Lower leg skin (tissue), 4 donors: Measurements from ENCODE around the gene CPNE8. TPM values are rescaled to one million over a fixed set of nuclear protein-coding genes. Genes with fewer than 3 reads are reported as not detected.

Source experiments
- DNase-seq, 2 donors: peaks; one replicate each; pipeline ENCODE4 v3.0.0-alpha.2; 2019; ENCODE audit warnings: low spot score in 2 of 2
- H3K4me3 ChIP-seq: fragments of 200-600 bp; sonication (generic); 2 replicates; pipeline ENCODE4 v1.5.1; 2017; ENCODE audit warnings: mild to moderate bottlenecking, low read depth; ENCODE audit not compliant: poor library complexity, severe bottlenecking
- CTCF ChIP-seq, 3 donors: fragments of 450-650 bp; IDR thresholded peaks; one replicate each; pipeline ENCODE4 v1.5.1; 2016; ENCODE audit warnings: antibody characterized with exemption in 3 of 3, mild to moderate bottlenecking in 3 of 3, moderate library complexity in 2 of 3
- POLR2A ChIP-seq, 2 donors: fragments of 450-650 bp; IDR thresholded peaks; one replicate each; pipeline ENCODE4 v1.6.1; 2016 to 2017; ENCODE audit warnings: antibody characterized with exemption in 2 of 2, mild to moderate bottlenecking in 1 of 2, moderate library complexity in 1 of 2
- WGBS, 2 donors: methylation state at CpG; one replicate each; pipeline ENCODE4 v1.1.5; 2018; 5-methylcytosine and 5-hydroxymethylcytosine counted together
- intact Hi-C: fragments of 100-400 bp; cut with DNase I; formaldehyde crosslinking; loops from one replicate; pipeline ENCODE4 v1.15.0; 2023; ENCODE audit warnings: low total_unique reads
- total RNA-seq, 4 donors: library from RNA; depleted of rRNA; stranded (reverse); fragments of >200 nt; gene quantifications; one replicate each; pipeline ENCODE4 v1.1.0, GENCODE V29; 2016

Gene CPNE8
- total RNA-seq, 4 donors from 2014 or later = 8.0 to 20.2 (median 9.1) TPM

- 75 to 90% methylated on average over 1 of the region's 1 CpG for WGBS, 2 donors
Measured at GRCh38 chr12:38771871-38772270, 133.5 kb downstream of the CPNE8 start.

DNA sequence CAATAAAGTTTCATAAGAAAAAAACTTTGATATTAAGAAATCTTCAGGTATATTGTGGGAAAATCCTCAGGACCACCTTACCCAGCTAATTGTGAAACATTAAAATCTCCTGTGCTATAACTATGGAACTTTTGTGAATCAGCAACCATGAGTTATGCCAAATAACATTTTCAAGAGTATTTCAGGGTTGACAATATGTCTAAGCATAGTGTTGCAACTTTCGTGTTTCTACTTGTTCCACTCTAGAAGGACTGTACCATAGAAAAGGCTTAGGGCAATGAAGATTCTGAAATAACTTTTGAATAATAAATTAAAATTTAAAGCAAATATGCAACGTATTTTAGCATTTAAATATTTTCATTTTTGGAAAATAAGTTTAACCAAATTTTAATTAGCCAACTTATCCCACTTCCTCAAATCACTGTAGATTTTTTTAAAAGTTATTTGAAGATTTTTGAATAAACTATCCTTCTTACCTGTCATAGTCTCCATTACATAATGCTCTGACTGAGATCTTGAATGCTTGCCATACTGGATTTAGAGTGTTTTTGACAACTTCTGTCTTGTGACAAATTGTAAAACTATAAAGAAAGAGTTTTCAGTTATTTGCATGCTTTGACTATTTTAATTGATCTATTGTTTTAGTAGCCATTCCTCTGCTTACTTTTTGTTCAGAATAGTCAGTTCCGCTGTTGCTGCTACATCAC is 143.6 kb downstream of the CPNE8 start:
- H3K4me3 ChIP-seq = no peak overlapping the region
- intact Hi-C loops = no loop called here
- TF ChIP-seq POLR2A (IDR thresholded peaks at IDR 0.05) (no peak), CTCF (IDR thresholded peaks at IDR 0.05) (no peak)
- 66 to 69% methylated on average over 3 of the region's 3 CpGs for WGBS, 2 donors
- no peak for DNase-seq

More at GRCh38 chr12:38771871-38772270, 133.5 kb downstream of the CPNE8 start:
- no peak for TF ChIP-seq CTCF (IDR thresholded peaks at IDR 0.05)
- TF ChIP-seq POLR2A (IDR thresholded peaks at IDR 0.05) = no peak
- no peak for DNase-seq
- no peak overlapping the region for H3K4me3 ChIP-seq
- intact Hi-C loops = no loop called here

- WGBS, 2 donors = 73 to 76% methylated on average over 1 of the region's 1 CpG
- no peak for DNase-seq
- intact Hi-C loops = no loop called here
- H3K4me3 ChIP-seq = no peak overlapping the region
- no peak for TF ChIP-seq POLR2A (IDR thresholded peaks at IDR 0.05)
- no peak for TF ChIP-seq CTCF (IDR thresholded peaks at IDR 0.05)
Measured at GRCh38 chr12:38761111-38761510, 144.3 kb downstream of the CPNE8 start.

- intact Hi-C loops = no loop called here
- TF ChIP-seq POLR2A (IDR thresholded peaks at IDR 0.05) (no peak), CTCF (IDR thresholded peaks at IDR 0.05) (no peak)
- no peak overlapping the region for H3K4me3 ChIP-seq
- DNase-seq = no peak
Measured at GRCh38 chr12:38759621-38760020, 145.8 kb downstream of the CPNE8 start.

- TF ChIP-seq POLR2A (IDR thresholded peaks at IDR 0.05) (no peak), CTCF (IDR thresholded peaks at IDR 0.05) (no peak)
- H3K4me3 ChIP-seq = no peak overlapping the region
- intact Hi-C loops = no loop called here
- DNase-seq = no peak
- WGBS, 2 donors = 59 to 68% methylated on average over 2 of the region's 2 CpGs
Measured at GRCh38 chr12:38746744-38747143, 158.6 kb downstream of the CPNE8 start.

DNA sequence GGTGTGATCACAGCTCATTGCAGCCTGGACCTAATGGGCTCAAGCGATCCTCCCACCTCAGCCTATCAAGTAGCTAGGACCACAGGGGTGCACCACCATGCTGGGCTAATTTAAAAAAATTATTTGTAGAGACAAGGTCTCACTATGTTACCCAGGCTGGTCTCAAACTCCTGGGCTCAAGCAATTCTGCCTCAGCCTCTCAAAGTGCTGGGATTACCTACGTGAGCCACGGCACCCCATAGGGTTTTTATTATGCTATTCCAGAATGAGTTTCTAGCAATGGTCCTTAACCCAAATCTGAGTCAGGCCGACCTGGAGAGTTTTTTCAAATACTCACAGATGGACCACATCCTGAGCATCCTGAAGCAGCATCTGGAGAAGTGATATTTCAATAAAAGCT is 159.8 kb downstream of the CPNE8 start:
- WGBS, 2 donors = 78 to 89% methylated on average over 4 of the region's 4 CpGs
- intact Hi-C loops = no loop called here
- no peak for DNase-seq
- TF ChIP-seq CTCF (IDR thresholded peaks at IDR 0.05) (no peak), POLR2A (IDR thresholded peaks at IDR 0.05) (no peak)
- no peak overlapping the region for H3K4me3 ChIP-seq
